ENCODE data around the gene LY6G5B. TPM values are rescaled to one million over a fixed set of nuclear protein-coding genes. Genes with fewer than 3 reads are reported as not detected.

The LY6G5B gene
- total RNA-seq, 2 donors from 2014 or later, result 9.6 to 24.3 TPM

GRCh38 chr6:31631209-31631608, 38.6 kb upstream of the LY6G5B start:
- Histone ChIP-seq H3K4me1 (ENCODE audit: control insufficient read depth in 1 of 2, low read depth in 2 of 2) (no peaks in the 10 kb centered on the region), H3K27me3 (replicated peaks; ENCODE audit: insufficient read depth) (no peaks in the 10 kb centered on the region), H3K4me3 (no peak overlapping the region), H3K9me3 (no peaks in the 10 kb centered on the region), H3K36me3 (peaks cover 97% of the 10 kb centered on the region), H3K27ac (no peak overlapping the region)
- DNase-seq (ENCODE audit: low spot score) (no peak), ATAC-seq (ENCODE audit: insufficient number of reproducible peaks, low FRiP score, low read depth) (no peak)
- TF ChIP-seq CTCF (IDR thresholded peaks at IDR 0.05), result no peak

GRCh38 chr6:31631681-31632278, 38.0 kb upstream of the LY6G5B start:
- no peak overlapping the region for H3K4me3 ChIP-seq
- ATAC-seq (ENCODE audit: insufficient number of reproducible peaks, low FRiP score, low read depth) (no peak), DNase-seq (ENCODE audit: low spot score) (no peak)
- TF ChIP-seq CTCF (IDR thresholded peaks at IDR 0.05), result no peak
- peaks cover 97% of the 10 kb centered on the region for H3K36me3 ChIP-seq
- H3K27ac ChIP-seq, result no peak overlapping the region
- H3K4me1 ChIP-seq (ENCODE audit: control insufficient read depth in 1 of 2, low read depth in 2 of 2), result no peaks in the 10 kb centered on the region
- no peaks in the 10 kb centered on the region for H3K27me3 ChIP-seq (replicated peaks; ENCODE audit: insufficient read depth)
- no peaks in the 10 kb centered on the region for H3K9me3 ChIP-seq

GRCh38 chr6:31632279-31632946, 37.4 kb upstream of the LY6G5B start:
- Histone ChIP-seq H3K4me3 (no peak overlapping the region), H3K27ac (no peak overlapping the region), H3K9me3 (no peaks in the 10 kb centered on the region), H3K36me3 (peaks cover 96% of the 10 kb centered on the region), H3K4me1 (ENCODE audit: control insufficient read depth in 1 of 2, low read depth in 2 of 2) (no peaks in the 10 kb centered on the region), H3K27me3 (replicated peaks; ENCODE audit: insufficient read depth) (no peaks in the 10 kb centered on the region)
- no peak for DNase-seq (ENCODE audit: low spot score)
- no peak for ATAC-seq (ENCODE audit: insufficient number of reproducible peaks, low FRiP score, low read depth)
- TF ChIP-seq CTCF (IDR thresholded peaks at IDR 0.05), result no peak

- Histone ChIP-seq H3K4me1 (ENCODE audit: control insufficient read depth in 1 of 2, low read depth in 2 of 2) (no peaks in the 10 kb centered on the region), H3K36me3 (peaks cover 94% of the 10 kb centered on the region), H3K27me3 (replicated peaks; ENCODE audit: insufficient read depth) (no peaks in the 10 kb centered on the region), H3K27ac (no peak overlapping the region), H3K9me3 (no peaks in the 10 kb centered on the region), H3K4me3 (no peak overlapping the region)
- no peak for TF ChIP-seq CTCF (IDR thresholded peaks at IDR 0.05)
- DNase-seq (ENCODE audit: low spot score), result no peak
- no peak for ATAC-seq (ENCODE audit: insufficient number of reproducible peaks, low FRiP score, low read depth)
Measured at GRCh38 chr6:31633447-31633846, 36.3 kb upstream of the LY6G5B start.

GRCh38 chr6:31634131-31634530, 35.6 kb upstream of the LY6G5B start:
- DNase-seq (ENCODE audit: low spot score) (no peak), ATAC-seq (ENCODE audit: insufficient number of reproducible peaks, low FRiP score, low read depth) (no peak)
- H3K4me1 ChIP-seq (ENCODE audit: control insufficient read depth in 1 of 2, low read depth in 2 of 2), result no peaks in the 10 kb centered on the region
- peaks cover 88% of the 10 kb centered on the region for H3K36me3 ChIP-seq
- no peaks in the 10 kb centered on the region for H3K9me3 ChIP-seq
- no peak for TF ChIP-seq CTCF (IDR thresholded peaks at IDR 0.05)
- H3K4me3 ChIP-seq, result no peak overlapping the region
- no peak overlapping the region for H3K27ac ChIP-seq
- no peaks in the 10 kb centered on the region for H3K27me3 ChIP-seq (replicated peaks; ENCODE audit: insufficient read depth)
